ENCODE data around the gene STX11. TPM values are rescaled to one million over a fixed set of nuclear protein-coding genes. Genes with fewer than 3 reads are reported as not detected.
A peak's percentile ranks its signal among the peaks of the same experiment; 100 is the strongest.

STX11 gene
- total and polyA plus RNA-seq, 2 of the 13 experiments (the other 11 are each of a cell fraction or from before 2014, with no cell fraction given), result 0.03 TPM; not detected in 1

GRCh38 chr6:144143878-144144277, 6.4 kb upstream of the STX11 start:
- Histone ChIP-seq H4K20me1 (ENCODE audit: insufficient read depth, low read length) (no peaks in the 10 kb centered on the region), H3K27ac (ENCODE audit: extremely low read length, insufficient read depth, low read length) (no peak overlapping the region), H3K4me2 (ENCODE audit: low read depth, low read length) (no peak overlapping the region), H3K36me3 (replicated peaks in 1 of 2; ENCODE audit: control insufficient read depth in 1 of 2, insufficient read depth in 2 of 2, low read length in 2 of 2) (no peaks in the 10 kb centered on the region), H3K4me3 (replicated peaks in 1 of 3; ENCODE audit: insufficient read depth in 1 of 3, low read depth in 2 of 3, low read length in 3 of 3) (no peak overlapping the region), H3K27me3 (ENCODE audit: control insufficient read depth in 1 of 2, insufficient read depth in 2 of 2, low read length in 2 of 2) (peaks cover 1 to 11% of the 10 kb centered on the region in 2 experiments; a peak in 4 of 5 replicates), H3K4me1 (ENCODE audit: insufficient read depth, low read length) (0 out of 2 replicates have a peak, but pooled peaks cover 8% of the 10 kb centered on the region), H3K79me2 (ENCODE audit: insufficient read depth, low read length) (no peaks in the 10 kb centered on the region), H3K9me3 (ENCODE audit: low read length) (no peaks in the 10 kb centered on the region), H3K9ac (ENCODE audit: insufficient read depth, low read depth, low read length) (no peak overlapping the region), H2AFZ (ENCODE audit: low read length) (no peak overlapping the region)
- DNase-seq (ENCODE audit: low spot score), result no peak
- no TSS peak for BruUV-seq (replicated peaks)
- no peak for FAIRE-seq
- TF ChIP-seq KLF12 (CRISPR knock-in tag; IDR thresholded peaks at IDR 0.05; ENCODE audit: borderline replicate concordance) (no peak), ZBTB43 (CRISPR knock-in tag; conservative IDR thresholded peaks at IDR 0.05) (no peak), SIX4 (CRISPR knock-in tag; IDR thresholded peaks at IDR 0.05) (no peak), ZNF24 (IDR thresholded peaks at IDR 0.05) (peak; percentile 51; the same call in 1 of the 2 replicates), ZNF569 (CRISPR knock-in tag; IDR thresholded peaks at IDR 0.05; ENCODE audit: borderline replicate concordance) (no peak)
- ATAC-seq, result peak; percentile 69
- ChIA-PET CTCF (ENCODE audit: low intra/inter-chr PET ratio, low total read pairs) (no interaction called here), POLR2A (no interaction called here)
- intact Hi-C loops (cut with micrococcal nuclease; ENCODE audit: unreplicated experiment), result no loop called here
- in situ Hi-C loops (cut with HindIII; ENCODE audit: extremely low pct_ligation_motif_present, low pct_unique_long_range_greater_than_20kb), result no loop called here

GRCh38 chr6:144144996-144145395, 5.3 kb upstream of the STX11 start:
- intact Hi-C loops (cut with micrococcal nuclease; ENCODE audit: unreplicated experiment) (no loop called here), in situ Hi-C loops (cut with HindIII; ENCODE audit: extremely low pct_ligation_motif_present, low pct_unique_long_range_greater_than_20kb) (no loop called here)
- Histone ChIP-seq H3K36me3 (replicated peaks in 1 of 2; ENCODE audit: control insufficient read depth in 1 of 2, insufficient read depth in 2 of 2, low read length in 2 of 2) (no peaks in the 10 kb centered on the region), H3K79me2 (ENCODE audit: insufficient read depth, low read length) (no peaks in the 10 kb centered on the region), H3K9ac (ENCODE audit: insufficient read depth, low read depth, low read length) (no peak overlapping the region), H3K9me3 (ENCODE audit: low read length) (no peaks in the 10 kb centered on the region), H3K4me3 (replicated peaks in 1 of 3; ENCODE audit: insufficient read depth in 1 of 3, low read depth in 2 of 3, low read length in 3 of 3) (no peak overlapping the region), H2AFZ (ENCODE audit: low read length) (no peak overlapping the region), H4K20me1 (ENCODE audit: insufficient read depth, low read length) (no peaks in the 10 kb centered on the region), H3K4me1 (ENCODE audit: insufficient read depth, low read length) (0 out of 2 replicates have a peak, but pooled peaks cover 8% of the 10 kb centered on the region), H3K27ac (ENCODE audit: extremely low read length, insufficient read depth, low read length) (no peak overlapping the region), H3K4me2 (ENCODE audit: low read depth, low read length) (no peak overlapping the region), H3K27me3 (ENCODE audit: control insufficient read depth in 1 of 2, insufficient read depth in 2 of 2, low read length in 2 of 2) (peaks cover 1 to 21% of the 10 kb centered on the region in 2 experiments; a peak in 4 of 5 replicates)
- WGBS (ENCODE audit: low lambda C conversion rate), result 31% methylated on average over 1 of the region's 1 CpG
- ATAC-seq (no peak), FAIRE-seq (no peak), DNase-seq (ENCODE audit: low spot score) (no peak)
- ChIA-PET CTCF (ENCODE audit: low intra/inter-chr PET ratio, low total read pairs) (no interaction called here), POLR2A (no interaction called here)
- no TSS peak for BruUV-seq (replicated peaks)
- TF ChIP-seq SRY (CRISPR knock-in tag; IDR thresholded peaks at IDR 0.05), result no peak
- TF ChIP-seq GABPB1 (CRISPR knock-in tag; IDR thresholded peaks at IDR 0.05), result no peak
- no peak for TF ChIP-seq TRIM22 (IDR thresholded peaks at IDR 0.05)
- TF ChIP-seq ZNF276 (CRISPR knock-in tag; IDR thresholded peaks at IDR 0.05; ENCODE audit: low read depth), result no peak
- no peak for TF ChIP-seq LRRFIP1 (CRISPR knock-in tag; conservative IDR thresholded peaks at IDR 0.05)
- TF ChIP-seq DRAP1 (CRISPR knock-in tag; IDR thresholded peaks at IDR 0.05), result no peak
- TF ChIP-seq WIZ (CRISPR knock-in tag; IDR thresholded peaks at IDR 0.05), result no peak

All from HepG2 (cell line).